ENCODE data around the gene NAGS. TPM values are rescaled to one million over a fixed set of nuclear protein-coding genes. Genes with fewer than 3 reads are reported as not detected.
"Not testable (repeated sequence)": the region's sequence is repeated elsewhere in the genome, so short reads cannot be mapped to it uniquely, and the experiment has no call there.

NAGS gene
- total RNA-seq, 1 experiment from 2014 or later = 1.6 TPM

DNA sequence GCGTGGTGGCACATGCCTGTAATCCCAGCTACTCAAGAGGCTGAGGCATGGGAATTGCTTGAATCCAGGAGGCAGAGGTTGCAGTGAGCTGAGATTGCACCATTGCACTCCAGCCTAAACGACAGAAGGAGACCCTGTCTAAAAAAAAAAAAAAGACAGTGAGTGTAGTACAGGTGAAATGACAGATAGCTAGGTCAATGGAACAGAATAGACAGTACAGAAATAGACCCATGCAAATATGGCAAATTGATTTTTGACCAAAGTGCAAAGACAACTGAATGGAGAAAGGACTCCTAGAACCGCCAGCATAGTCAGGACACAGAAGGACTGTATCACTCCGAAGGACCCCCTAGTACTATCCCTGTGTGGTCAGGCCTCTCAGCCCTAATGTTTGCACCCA is 34.1 kb upstream of the NAGS start:
- Mint-ChIP-seq H3K27me3 (ENCODE audit: insufficient read depth, unreplicated experiment) (no peaks in the 10 kb centered on the region), H3K27ac (ENCODE audit: low read depth, unreplicated experiment) (no peak overlapping the region), H3K36me3 (ENCODE audit: insufficient read depth, unreplicated experiment) (no peaks in the 10 kb centered on the region), H3K4me1 (ENCODE audit: insufficient read depth, unreplicated experiment) (no peaks in the 10 kb centered on the region), H3K4me3 (ENCODE audit: unreplicated experiment) (no peak overlapping the region), H3K9me3 (ENCODE audit: unreplicated experiment) (no peaks in the 10 kb centered on the region)
- ChIA-PET POLR2A (interaction anchor here (0.8 kb wide), 1 partner anchor 56 kb away, joined by 3 read pairs; no protein-coding TSS in a partner anchor), CTCF (no interaction called here)
- no peak for TF ChIP-seq CTCF (IDR thresholded peaks at IDR 0.05; ENCODE audit: unreplicated experiment)
- BruUV-seq (replicated peaks) = no TSS peak
- intact Hi-C loops (cut with micrococcal nuclease) = no loop called here
- no peak for DNase-seq (ENCODE audit: unreplicated experiment)

GRCh38 chr17:43971436-43971835 is 33.0 kb upstream of the NAGS start:
- H3K4me1 Mint-ChIP-seq (ENCODE audit: insufficient read depth, unreplicated experiment); H3K9me3 Mint-ChIP-seq (ENCODE audit: unreplicated experiment); POLR2A ChIA-PET; intact Hi-C loops (cut with micrococcal nuclease); H3K4me3 Mint-ChIP-seq (ENCODE audit: unreplicated experiment); DNase-seq (ENCODE audit: unreplicated experiment); BruUV-seq (replicated peaks); H3K27ac Mint-ChIP-seq (ENCODE audit: low read depth, unreplicated experiment); H3K27me3 Mint-ChIP-seq (ENCODE audit: insufficient read depth, unreplicated experiment); H3K36me3 Mint-ChIP-seq (ENCODE audit: insufficient read depth, unreplicated experiment): not testable (repeated sequence)
- CTCF ChIA-PET = interaction anchor here (0.6 to 0.7 kb wide), 4 partner anchors 18 to 438 kb away, joined by 3 read pairs; no protein-coding TSS in a partner anchor

- BruUV-seq (replicated peaks) = not testable (repeated sequence)
Measured at GRCh38 chr17:43972444-43973212, 31.8 kb upstream of the NAGS start.

GRCh38 chr17:43974382-43975266 is 29.8 kb upstream of the NAGS start:
- H3K4me1 Mint-ChIP-seq (ENCODE audit: insufficient read depth, unreplicated experiment) = no peaks in the 10 kb centered on the region
- H3K27me3 Mint-ChIP-seq (ENCODE audit: insufficient read depth, unreplicated experiment) = peaks cover 25% of the 10 kb centered on the region
- intact Hi-C loops (cut with micrococcal nuclease) = no loop called here
- DNase-seq (ENCODE audit: unreplicated experiment) = no peak
- POLR2A ChIA-PET = no interaction called here
- BruUV-seq (replicated peaks) = no TSS peak
- TF ChIP-seq CTCF (IDR thresholded peaks at IDR 0.05; ENCODE audit: unreplicated experiment) = no peak
- H3K36me3 Mint-ChIP-seq (ENCODE audit: insufficient read depth, unreplicated experiment) = no peaks in the 10 kb centered on the region
- H3K4me3 Mint-ChIP-seq (ENCODE audit: unreplicated experiment) = no peak overlapping the region
- no peak overlapping the region for H3K27ac Mint-ChIP-seq (ENCODE audit: low read depth, unreplicated experiment)
- CTCF ChIA-PET = interaction anchor here (1.2 to 1.7 kb wide), 3 partner anchors 11 to 96 kb away, joined by 3 to 5 read pairs (median 4); no protein-coding TSS in a partner anchor
- no peaks in the 10 kb centered on the region for H3K9me3 Mint-ChIP-seq (ENCODE audit: unreplicated experiment)

More at GRCh38 chr17:43972444-43973212, 31.8 kb upstream of the NAGS start:
- POLR2A ChIA-PET; H3K36me3 Mint-ChIP-seq (ENCODE audit: insufficient read depth, unreplicated experiment); H3K9me3 Mint-ChIP-seq (ENCODE audit: unreplicated experiment); H3K4me3 Mint-ChIP-seq (ENCODE audit: unreplicated experiment); H3K27ac Mint-ChIP-seq (ENCODE audit: low read depth, unreplicated experiment); H3K4me1 Mint-ChIP-seq (ENCODE audit: insufficient read depth, unreplicated experiment); CTCF ChIA-PET; intact Hi-C loops (cut with micrococcal nuclease); DNase-seq (ENCODE audit: unreplicated experiment): not testable (repeated sequence)
- H3K27me3 Mint-ChIP-seq (ENCODE audit: insufficient read depth, unreplicated experiment) = peaks cover 12% of the 10 kb centered on the region

DNA sequence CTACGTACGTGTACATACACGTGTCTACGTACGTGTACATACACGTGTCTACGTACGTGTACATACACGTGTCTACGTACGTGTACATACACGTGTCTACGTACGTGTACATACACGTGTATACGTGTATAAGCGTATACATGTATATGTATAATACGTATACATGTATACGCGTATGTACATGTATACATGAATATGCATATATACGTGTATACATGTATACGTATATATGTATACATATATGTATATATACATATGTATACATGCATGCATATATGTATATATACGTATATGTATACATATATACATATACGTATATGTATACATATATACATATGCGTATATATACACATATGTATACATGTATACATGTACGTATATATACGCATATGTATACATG is 28.5 kb upstream of the NAGS start:
- CTCF ChIA-PET = no interaction called here
- Mint-ChIP-seq H3K9me3 (ENCODE audit: unreplicated experiment) (no peaks in the 10 kb centered on the region), H3K4me3 (ENCODE audit: unreplicated experiment) (no peak overlapping the region)

More for the DNA sequence above, 28.5 kb upstream of the NAGS start:
- POLR2A ChIA-PET = no interaction called here
- intact Hi-C loops (cut with micrococcal nuclease) = no loop called here
- DNase-seq (ENCODE audit: unreplicated experiment) = no peak
- Mint-ChIP-seq H3K4me1 (ENCODE audit: insufficient read depth, unreplicated experiment) (no peaks in the 10 kb centered on the region), H3K27ac (ENCODE audit: low read depth, unreplicated experiment) (no peak overlapping the region), H3K36me3 (ENCODE audit: insufficient read depth, unreplicated experiment) (no peaks in the 10 kb centered on the region), H3K27me3 (ENCODE audit: insufficient read depth, unreplicated experiment) (peaks cover 25% of the 10 kb centered on the region)
- TF ChIP-seq CTCF (IDR thresholded peaks at IDR 0.05; ENCODE audit: unreplicated experiment) = no peak
- BruUV-seq (replicated peaks) = no TSS peak
